ENCODE data around the gene MFAP3. TPM values are rescaled to one million over a fixed set of nuclear protein-coding genes. Genes with fewer than 3 reads are reported as not detected.
A peak's percentile ranks its signal among the peaks of the same experiment; 100 is the strongest.

Gene MFAP3
- total RNA-seq, 1 donor from 2014 or later: 41.5 TPM

GRCh38 chr5:154092356-154093141 lies 53.8 kb downstream of the MFAP3 start:
- TF ChIP-seq CTCF (IDR thresholded peaks at IDR 0.05; ENCODE audit: unreplicated experiment): no peak
- DNase-seq (ENCODE audit: low spot score in 2 of 2, unreplicated experiment in 2 of 2): no peak
- Mint-ChIP-seq H3K27ac (peak overlapping the region; percentile 85), H3K36me3 (no peaks in the 10 kb centered on the region), H3K4me3 (no peak overlapping the region), H3K4me1 (peaks cover 20% of the 10 kb centered on the region), H3K27me3 (ENCODE audit: low read depth) (no peaks in the 10 kb centered on the region), H3K9me3 (no peaks in the 10 kb centered on the region)

DNA sequence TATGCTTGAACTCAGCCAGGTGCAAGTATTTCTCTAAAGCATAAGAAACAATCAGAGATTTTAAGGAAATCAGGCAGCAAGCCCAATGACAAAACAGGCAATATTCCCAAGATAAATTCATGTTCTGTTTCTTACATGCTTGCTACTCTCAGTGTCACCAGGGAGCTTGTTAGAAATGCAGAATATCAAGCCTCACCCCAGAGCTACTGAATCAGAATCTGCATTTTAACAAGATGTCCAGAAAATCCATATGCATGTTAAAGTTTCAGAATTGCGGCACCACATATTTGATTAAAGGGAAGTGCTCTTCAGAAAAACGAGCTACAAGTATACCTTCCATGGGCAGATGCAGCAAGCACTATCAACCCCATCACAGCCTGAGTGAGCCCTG lies 54.4 kb downstream of the MFAP3 start:
- Mint-ChIP-seq H3K36me3 (no peaks in the 10 kb centered on the region), H3K9me3 (no peaks in the 10 kb centered on the region), H3K4me1 (peaks cover 20% of the 10 kb centered on the region), H3K27ac (peak overlapping the region; percentile 85), H3K27me3 (ENCODE audit: low read depth) (no peaks in the 10 kb centered on the region), H3K4me3 (no peak overlapping the region)
- no peak for DNase-seq (ENCODE audit: low spot score in 2 of 2, unreplicated experiment in 2 of 2)
- no peak for TF ChIP-seq CTCF (IDR thresholded peaks at IDR 0.05; ENCODE audit: unreplicated experiment)

GRCh38 chr5:154095904-154096303 lies 57.1 kb downstream of the MFAP3 start:
- no peaks in the 10 kb centered on the region for H3K36me3 Mint-ChIP-seq
- no peak for DNase-seq (ENCODE audit: low spot score in 2 of 2, unreplicated experiment in 2 of 2)
- no peak overlapping the region for H3K4me3 Mint-ChIP-seq
- H3K4me1 Mint-ChIP-seq: peaks cover 20% of the 10 kb centered on the region
- no peak overlapping the region for H3K27ac Mint-ChIP-seq
- H3K9me3 Mint-ChIP-seq: no peaks in the 10 kb centered on the region
- no peaks in the 10 kb centered on the region for H3K27me3 Mint-ChIP-seq (ENCODE audit: low read depth)
- no peak for TF ChIP-seq CTCF (IDR thresholded peaks at IDR 0.05; ENCODE audit: unreplicated experiment)

DNA sequence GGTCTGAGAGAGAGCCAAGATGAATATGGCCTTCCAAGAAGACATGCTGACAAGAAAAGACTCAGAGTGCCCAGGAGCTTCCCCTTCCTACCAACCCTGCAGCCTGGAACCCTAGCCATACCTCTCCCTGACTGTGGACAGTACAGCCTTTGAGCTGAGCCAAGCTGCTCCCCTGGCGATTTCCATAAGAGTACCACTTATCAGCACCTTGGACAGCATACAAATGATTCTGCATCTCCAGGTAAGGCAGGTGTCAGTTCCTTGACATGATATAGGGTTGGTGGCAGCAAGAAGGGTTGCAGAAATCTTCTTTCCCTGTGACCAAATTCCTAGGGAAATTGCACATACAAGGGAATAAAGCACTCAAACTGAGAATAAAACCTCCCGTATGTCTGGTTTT lies 58.3 kb downstream of the MFAP3 start:
- Mint-ChIP-seq H3K9me3 (no peaks in the 10 kb centered on the region), H3K27ac (no peak overlapping the region), H3K36me3 (no peaks in the 10 kb centered on the region), H3K4me1 (peaks cover 13% of the 10 kb centered on the region), H3K4me3 (no peak overlapping the region), H3K27me3 (ENCODE audit: low read depth) (no peaks in the 10 kb centered on the region)
- DNase-seq (ENCODE audit: low spot score in 2 of 2, unreplicated experiment in 2 of 2): no peak
- no peak for TF ChIP-seq CTCF (IDR thresholded peaks at IDR 0.05; ENCODE audit: unreplicated experiment)

- Mint-ChIP-seq H3K36me3 (no peaks in the 10 kb centered on the region), H3K4me3 (no peak overlapping the region)
- no peak for DNase-seq (ENCODE audit: low spot score in 2 of 2, unreplicated experiment in 2 of 2)
Measured at GRCh38 chr5:154098465-154098864, 59.7 kb downstream of the MFAP3 start.

More at GRCh38 chr5:154098465-154098864, 59.7 kb downstream of the MFAP3 start:
- H3K27ac Mint-ChIP-seq: no peak overlapping the region
- no peak for TF ChIP-seq CTCF (IDR thresholded peaks at IDR 0.05; ENCODE audit: unreplicated experiment)
- H3K9me3 Mint-ChIP-seq: no peaks in the 10 kb centered on the region
- no peaks in the 10 kb centered on the region for H3K27me3 Mint-ChIP-seq (ENCODE audit: low read depth)
- H3K4me1 Mint-ChIP-seq: no peaks in the 10 kb centered on the region

Data from mesothelial cell of epicardium (in vitro differentiated cells).